GM12864 (cell line): ENCODE measurements around the gene RBCK1.
"Not testable (repeated sequence)": the region's sequence is repeated elsewhere in the genome, so short reads cannot be mapped to it uniquely, and the experiment has no call there.

Source experiments
- DNase-seq: peaks from one replicate; pipeline ENCODE4 v3.0.0-alpha.2; 2011; ENCODE audit warnings: low read depth
- H3K4me3 ChIP-seq: 2 replicates; pipeline ENCODE4 v1.5.1; 2011; ENCODE audit warnings: mild to moderate bottlenecking, low read depth, low read length, control low read depth
- CTCF ChIP-seq: IDR thresholded peaks from 2 replicates; pipeline ENCODE4 v1.5.1; 2011; ENCODE audit warnings: low read depth, mild to moderate bottlenecking, moderate library complexity, low read length, control low read depth, inconsistent platforms; ENCODE audit errors: missing control alignments

The RBCK1 gene

GRCh38 chr20:443223-443775, 35.2 kb downstream of the RBCK1 start:
- no peak for TF ChIP-seq CTCF
- no peak for DNase-seq
- no peak overlapping the region for H3K4me3 ChIP-seq

- H3K4me3 ChIP-seq, result no peak overlapping the region
- no peak for TF ChIP-seq CTCF
- DNase-seq, result no peak
Observed at GRCh38 chr20:444117-444516, 36.0 kb downstream of the RBCK1 start.

DNA sequence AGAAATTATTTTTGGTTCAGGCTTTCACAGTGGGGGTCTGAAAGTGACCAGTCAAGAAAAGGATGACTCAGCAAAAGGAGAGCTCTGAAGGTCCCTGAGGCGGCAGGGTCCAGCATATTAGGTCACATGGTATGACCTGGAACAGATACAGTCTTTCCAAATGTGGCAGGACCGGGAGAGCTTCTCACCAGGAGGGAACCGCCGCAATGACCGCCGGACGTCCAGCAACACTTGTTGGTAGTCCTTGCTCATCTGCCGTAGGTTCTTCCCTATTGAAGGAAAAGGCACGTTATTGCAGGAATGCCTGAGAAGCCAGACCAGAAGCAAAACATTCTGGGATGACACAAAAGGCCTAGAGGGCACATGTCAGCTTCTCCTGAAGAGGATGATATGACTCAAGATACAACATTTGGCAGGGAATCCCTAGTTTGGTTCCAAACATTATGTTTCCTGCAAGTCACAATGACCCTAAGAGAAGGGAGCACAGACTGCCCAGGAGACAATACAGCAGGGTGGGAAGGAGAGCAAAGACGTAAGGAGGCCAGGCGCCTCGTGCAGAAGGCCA, 36.8 kb downstream of the RBCK1 start:
- no peak for DNase-seq
- no peak overlapping the region for H3K4me3 ChIP-seq
- TF ChIP-seq CTCF, result no peak

DNA sequence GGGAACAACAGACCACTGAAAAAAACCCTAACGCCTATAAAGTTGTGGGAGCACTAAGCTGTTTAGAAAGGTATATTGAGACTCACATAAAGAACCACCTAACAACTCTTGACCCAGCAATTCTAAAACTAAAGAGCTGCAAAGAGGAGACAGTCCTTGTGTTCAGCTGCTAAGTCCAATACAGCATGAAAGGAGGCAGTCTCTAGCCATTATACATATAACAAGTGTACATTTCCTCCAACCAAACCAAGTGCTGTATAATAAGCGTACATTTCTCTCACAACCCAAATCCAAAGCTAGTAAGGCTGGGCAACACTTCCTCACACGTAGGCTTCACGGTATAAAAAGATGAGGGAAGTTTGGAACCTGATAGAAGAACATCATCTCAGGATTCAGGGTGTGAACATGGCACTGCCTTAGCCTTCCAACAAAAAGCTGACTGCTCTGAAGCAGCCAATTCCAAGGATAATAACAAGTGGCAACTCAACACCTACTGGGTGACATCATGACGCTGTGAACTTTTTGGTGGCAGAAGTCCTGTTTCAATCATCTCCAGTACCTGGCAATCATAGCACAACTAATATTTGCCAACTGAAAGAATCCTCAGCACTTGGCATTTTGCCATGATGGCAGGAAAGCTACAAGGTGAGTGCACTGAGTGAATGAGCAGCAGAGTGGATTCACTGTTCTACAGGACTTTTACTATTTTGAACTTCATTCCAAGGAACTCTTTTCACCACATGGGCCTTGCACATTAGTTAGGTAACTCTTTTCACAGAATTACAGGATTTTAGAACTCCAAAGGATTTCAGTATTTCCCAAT, 37.6 kb downstream of the RBCK1 start:
- DNase-seq, result no peak
- no peak for TF ChIP-seq CTCF
- no peak overlapping the region for H3K4me3 ChIP-seq

- not testable (repeated sequence) for DNase-seq, H3K4me3 ChIP-seq
Observed at GRCh38 chr20:452021-452420, 43.9 kb downstream of the RBCK1 start.

DNA sequence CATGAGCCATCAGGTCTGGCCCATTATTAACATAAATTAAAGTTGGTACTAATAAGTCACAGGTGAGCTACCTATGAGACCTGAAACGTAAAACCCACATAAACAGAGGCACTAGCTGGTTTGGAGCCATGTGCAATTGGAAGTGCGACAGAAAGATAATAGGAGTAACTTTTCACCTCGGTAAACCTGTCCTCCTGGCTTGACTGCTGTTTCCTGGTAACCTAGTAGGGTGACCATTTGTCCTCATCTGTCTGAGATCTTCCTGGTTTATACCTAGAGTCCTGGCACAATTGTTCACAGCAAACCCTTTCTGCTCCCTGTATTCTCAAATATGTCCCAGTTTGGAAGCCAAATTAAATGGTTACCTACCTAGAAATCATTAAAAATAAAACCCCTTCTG, 46.9 kb downstream of the RBCK1 start:
- TF ChIP-seq CTCF, result no peak
- DNase-seq, result no peak
- H3K4me3 ChIP-seq, result no peak overlapping the region

DNA sequence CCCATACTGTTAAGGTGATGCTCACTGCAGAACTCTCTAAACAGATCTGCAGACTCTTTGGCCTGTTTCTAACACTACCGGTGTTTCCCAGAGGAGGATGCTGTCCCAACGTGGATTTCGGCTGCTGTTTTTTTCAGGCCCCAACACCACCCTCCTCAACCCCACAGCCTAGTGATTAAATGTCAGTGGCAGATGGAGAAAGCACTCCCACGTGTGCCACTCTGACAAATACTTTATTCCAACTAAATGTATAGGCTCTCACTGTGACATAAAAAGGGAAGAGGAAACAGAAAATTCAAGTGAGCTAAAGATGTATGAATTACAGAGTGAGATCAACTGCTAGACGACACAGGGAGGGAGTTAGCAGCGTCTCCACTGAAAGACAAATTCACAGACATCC, 50.7 kb downstream of the RBCK1 start:
- H3K4me3 ChIP-seq, result no peak overlapping the region
- no peak for TF ChIP-seq CTCF
- no peak for DNase-seq
